Right lobe of liver (tissue), 4 donors: ENCODE results near the gene SEPTIN11.

ENCODE experiments used
- POLR2A ChIP-seq: fragments of 450-650 bp; IDR thresholded peaks from one replicate; pipeline ENCODE4 v1.6.1; 2017; ENCODE audit warnings: antibody characterized with exemption, mild to moderate bottlenecking
- TF ChIP-seq, protein P1 (sequence below), 4 donors: fragments of 200-600 bp in 3 of 4; fragments of 450-650 bp in 1 of 4; IDR thresholded peaks; one replicate each; pipeline versions ENCODE4 v1.5.1 to v1.8.0; 2016 to 2022; ENCODE audit warnings: antibody characterized with exemption in 4 of 4, mild to moderate bottlenecking in 2 of 4
- donor health status: DM: no; HTN: no; CAD: no.
- donor health status: DM: no; HTN: no; CAD: no.
- donor health status: DM: no; HTN: yes; CAD: no.

DNA sequence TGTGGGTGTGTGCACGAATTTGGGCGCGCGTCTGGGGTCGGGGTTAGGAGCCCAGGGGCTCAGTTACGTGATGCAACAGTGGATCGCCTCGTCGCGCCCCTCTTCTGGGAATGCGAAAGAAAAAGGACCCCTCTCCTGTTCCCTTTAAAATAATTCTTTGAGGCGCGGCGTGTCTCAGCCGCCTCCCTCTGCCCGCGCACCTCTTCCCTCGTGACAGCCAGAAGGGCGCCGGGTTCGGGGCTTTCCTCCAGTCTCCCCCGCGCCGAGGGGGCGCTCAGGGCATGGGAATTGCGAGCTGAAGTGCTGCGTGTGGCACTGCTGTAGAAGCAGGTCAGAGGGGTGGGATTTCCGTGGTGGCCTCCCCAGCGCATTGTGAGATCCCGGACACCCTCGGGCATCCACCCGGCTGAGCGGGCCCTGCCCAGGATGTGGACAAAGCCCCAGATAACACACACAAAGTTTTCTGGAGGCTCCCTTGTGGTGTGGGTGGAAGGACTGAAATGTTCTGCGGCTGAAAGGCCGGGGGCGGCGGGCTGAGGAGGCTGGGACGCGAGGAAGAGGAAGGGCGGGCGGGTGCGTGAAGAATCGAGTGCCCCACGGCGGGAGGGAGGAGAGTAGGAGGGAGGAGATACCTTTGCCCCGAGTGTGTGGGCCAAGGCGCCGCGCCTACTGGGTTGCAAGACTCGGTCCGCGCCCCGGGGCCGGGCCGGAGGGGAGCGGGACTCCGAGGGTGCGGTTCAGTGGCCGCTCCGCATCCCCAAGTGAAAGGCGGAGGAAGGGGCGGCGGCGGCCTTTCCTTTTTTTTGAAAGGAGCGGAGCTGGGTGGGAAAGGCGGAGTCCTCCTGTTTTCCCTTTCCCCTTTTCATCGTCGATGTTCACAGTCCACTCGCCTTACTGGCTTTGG, 752 bp downstream of the SEPTIN11 start:
- TF ChIP-seq, protein P1, sequence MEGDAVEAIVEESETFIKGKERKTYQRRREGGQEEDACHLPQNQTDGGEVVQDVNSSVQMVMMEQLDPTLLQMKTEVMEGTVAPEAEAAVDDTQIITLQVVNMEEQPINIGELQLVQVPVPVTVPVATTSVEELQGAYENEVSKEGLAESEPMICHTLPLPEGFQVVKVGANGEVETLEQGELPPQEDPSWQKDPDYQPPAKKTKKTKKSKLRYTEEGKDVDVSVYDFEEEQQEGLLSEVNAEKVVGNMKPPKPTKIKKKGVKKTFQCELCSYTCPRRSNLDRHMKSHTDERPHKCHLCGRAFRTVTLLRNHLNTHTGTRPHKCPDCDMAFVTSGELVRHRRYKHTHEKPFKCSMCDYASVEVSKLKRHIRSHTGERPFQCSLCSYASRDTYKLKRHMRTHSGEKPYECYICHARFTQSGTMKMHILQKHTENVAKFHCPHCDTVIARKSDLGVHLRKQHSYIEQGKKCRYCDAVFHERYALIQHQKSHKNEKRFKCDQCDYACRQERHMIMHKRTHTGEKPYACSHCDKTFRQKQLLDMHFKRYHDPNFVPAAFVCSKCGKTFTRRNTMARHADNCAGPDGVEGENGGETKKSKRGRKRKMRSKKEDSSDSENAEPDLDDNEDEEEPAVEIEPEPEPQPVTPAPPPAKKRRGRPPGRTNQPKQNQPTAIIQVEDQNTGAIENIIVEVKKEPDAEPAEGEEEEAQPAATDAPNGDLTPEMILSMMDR (IDR thresholded peaks at IDR 0.05): no peak
- TF ChIP-seq POLR2A: no peak
